HG02973 (cell line): ENCODE measurements around the gene CREB1.

ENCODE experiments used
- ATAC-seq: cut with Tn5 transposase; IDR thresholded peaks from one replicate; pipeline ENCODE4 v1.9.1; 2021; ENCODE audit warnings: moderate library complexity; ENCODE audit not compliant: unreplicated experiment

CREB1 gene

DNA sequence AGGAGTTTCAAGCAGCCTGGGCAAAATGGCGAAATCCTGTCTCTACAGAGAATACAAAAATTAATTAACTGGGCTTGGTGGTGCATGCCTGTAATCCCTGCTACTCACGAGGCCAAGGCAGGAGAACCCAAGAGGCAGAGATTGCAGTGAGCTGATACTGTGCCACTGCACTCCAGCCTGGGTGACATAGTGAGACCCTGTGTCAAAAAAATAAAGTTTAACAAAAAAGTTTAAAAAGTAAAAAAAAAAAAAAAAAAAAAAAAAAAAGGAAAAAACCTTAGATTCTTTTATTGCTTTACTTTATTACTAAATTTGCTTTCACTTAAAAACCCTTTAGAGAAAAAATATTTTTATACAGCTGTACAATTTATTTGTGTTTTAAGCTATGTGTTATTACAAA is 10.7 kb downstream of the CREB1 start:
- no peak for ATAC-seq

DNA sequence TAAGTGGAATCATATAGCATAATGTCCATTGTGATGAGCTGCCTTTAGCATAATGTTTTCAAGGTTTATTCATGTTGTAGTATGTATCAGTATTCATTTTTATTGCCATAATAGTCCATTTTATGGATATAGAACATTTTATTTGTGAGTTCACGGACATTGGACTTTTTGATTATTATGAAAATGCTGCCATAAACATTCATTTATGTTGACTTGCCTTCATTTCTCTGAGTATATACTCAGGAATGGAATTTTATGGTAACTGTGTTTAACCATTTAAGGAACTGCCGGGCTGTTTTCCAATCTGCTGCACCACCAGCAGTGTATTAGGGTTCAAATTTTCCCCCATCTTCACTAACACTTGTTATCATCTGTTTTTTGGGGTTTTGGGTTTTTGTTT is 12.2 kb downstream of the CREB1 start:
- ATAC-seq = no peak

DNA sequence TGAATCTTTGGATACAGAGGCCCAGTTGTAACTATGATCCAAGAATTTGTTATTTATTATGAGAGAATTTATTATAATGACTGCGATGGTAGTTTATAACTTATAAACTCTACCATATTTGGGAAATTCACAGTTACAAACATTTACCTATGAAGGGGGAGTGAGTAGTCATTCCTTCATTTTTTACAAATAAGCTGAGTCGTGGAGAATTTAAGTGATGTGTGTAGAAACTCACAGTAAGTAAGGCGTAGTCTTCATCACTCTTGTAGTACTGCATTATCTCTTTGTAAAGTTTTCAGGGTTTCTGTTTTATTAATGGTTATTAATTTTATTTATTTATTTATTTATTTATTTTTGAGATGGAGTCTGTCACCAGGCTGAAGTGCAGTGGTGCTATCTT is 13.5 kb downstream of the CREB1 start:
- no peak for ATAC-seq

DNA sequence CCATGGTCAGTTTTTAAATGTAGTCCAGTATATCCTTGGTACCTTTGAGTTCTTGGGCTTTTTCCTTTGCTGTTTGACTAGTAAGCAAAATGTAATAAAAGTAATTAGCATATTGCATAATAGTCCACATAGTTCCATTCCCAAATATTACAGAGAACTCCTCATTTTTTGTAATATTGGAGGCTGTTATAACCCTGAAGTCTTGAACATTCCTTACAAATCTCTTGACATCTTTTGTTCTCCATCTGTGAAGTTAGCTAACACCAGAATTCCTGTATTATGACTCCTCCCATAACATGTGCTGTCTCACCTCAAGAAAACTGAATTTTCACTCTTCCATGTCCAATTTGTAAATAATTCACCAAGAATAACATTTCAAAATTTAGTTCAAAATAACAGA is 17.1 kb downstream of the CREB1 start:
- ATAC-seq = no peak

DNA sequence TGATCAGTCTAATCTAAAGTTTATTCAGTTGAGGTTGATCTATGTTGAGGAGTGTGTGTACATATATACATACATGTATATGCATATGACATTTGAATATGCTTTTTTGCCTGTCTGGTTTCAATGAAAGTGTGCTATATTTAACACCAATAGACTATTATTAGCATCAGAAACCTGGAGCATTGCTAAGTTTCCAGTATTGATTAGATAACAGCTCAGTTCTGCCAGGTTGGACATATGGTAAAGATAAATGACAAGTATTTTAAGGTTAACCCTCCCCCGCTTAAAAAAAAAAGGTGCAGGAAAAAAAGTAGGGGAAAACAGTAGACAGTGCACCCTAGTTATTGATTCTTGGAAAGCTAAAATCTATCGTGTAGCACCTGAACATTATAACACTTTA is 19.4 kb downstream of the CREB1 start:
- no peak for ATAC-seq

DNA sequence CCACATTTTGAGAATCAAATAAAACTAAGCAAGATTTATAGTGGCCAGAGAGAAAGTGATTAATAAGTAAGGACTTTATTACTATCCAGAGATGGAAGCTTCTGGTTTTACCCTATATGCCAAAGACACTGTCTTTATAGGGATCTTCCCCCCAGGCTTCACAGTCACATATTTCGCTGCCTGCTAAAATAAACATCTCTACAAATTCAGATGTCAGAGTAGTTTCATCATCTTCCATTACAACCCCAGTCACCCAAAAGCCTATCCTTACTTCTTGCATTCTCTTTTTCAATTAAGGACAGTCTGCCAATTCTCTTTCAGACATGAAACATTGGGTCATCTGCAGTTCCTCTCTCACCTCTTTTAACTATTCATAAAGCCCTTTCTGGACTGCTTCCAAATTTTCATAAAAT is 28.3 kb downstream of the CREB1 start:
- ATAC-seq = no peak

DNA sequence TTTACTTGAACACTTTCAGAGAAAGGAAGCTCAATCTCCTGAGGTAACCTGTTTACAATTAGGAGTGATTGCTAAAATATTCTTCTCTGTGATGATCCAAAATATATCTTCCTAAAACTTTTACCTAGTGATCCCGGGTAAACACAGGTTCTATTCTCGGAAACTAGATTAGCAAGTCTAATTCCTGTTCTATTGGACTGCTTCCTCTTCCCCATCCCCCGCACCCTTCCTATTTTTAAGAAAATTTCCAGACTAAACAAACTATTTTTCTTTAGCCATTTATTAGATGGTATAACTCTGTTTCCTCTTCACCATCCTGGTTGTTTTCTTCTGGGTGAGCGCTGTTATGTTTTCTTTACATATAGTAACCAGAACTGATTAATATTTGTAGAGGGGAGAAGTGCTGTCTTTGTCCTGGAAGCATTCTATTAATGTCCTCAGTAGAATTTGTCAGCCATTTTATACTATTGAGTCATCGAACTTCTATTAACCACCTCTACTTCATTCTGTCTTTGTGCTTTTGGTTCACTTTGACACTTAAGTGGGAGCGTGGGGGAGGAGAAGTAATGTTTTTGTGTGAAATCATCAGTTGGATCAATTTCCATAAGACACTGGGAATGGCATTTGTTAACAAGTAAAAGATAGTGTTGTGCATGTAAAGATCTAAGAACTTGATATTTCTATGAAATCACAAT is 31.8 kb downstream of the CREB1 start:
- no peak for ATAC-seq

DNA sequence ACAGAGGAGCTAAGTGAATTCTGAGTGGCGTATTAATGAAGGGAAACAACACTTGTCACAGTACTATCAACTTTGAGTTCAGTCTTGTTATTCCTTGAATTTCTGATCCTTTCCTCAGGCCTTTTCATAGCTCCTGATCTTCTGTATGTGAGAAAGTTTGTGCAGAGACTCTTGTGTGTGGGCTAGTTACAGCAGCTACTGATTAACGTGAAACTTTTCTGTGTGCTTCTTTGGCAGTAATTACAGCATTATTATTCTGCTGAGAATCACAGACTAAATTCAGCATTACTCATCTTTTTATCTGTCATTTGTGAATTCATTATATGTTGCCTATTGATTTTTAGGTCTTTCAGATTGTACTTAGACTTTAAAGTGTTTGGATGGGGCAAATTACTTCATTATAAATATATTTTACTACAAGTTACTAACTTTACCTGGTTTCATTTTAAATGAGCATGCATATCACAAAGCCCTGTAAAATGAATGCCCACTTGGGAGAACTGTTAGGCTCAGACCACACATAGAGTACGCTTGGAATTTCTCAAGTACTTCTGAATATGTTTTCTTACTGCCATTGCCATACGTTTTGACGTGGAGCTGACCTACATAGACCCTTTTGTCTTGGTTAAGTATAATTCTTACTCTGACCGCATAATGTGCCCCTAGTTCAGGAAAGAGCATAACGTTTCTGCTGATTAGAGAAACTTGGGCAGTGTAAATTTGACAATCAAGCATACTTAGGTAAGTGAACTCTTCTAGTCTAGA is 36.2 kb downstream of the CREB1 start:
- ATAC-seq = no peak

DNA sequence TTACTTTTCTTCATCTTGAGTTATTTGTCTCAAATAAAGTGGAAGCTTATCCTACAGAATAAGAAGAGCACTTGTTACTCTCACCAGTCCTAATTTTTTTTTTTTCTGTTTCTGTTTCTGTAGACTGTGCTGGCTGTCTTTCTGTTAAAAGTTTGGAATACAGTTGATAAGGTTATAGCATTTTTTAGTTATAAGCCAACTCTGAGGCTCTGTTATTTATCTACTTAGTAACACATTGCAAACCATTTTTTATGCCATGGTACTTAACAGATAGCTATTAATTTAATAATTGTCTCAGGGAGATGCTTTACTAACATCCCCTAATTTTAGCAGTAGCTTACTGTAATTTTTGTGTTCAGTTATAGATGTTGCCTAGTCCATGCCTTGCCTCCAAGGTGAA is 37.9 kb downstream of the CREB1 start:
- no peak for ATAC-seq

DNA sequence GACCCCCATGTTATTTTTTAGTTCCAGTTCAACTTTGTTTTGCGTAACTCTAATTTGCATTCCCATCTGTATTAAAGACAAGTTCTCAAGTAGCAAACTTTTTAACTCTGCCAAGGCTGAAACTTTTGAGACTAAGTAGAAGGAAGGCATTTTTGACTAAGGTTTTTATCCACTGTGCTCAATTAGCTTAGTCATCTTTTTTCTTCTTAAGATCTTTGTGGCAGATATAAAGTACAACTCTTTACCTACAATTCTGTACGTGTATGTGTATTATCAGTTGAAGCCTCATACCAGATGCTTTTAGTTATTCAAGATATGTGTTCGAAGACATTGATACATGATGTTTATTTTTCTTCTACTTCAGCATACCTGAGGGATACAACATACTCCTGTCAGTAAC is 41.6 kb downstream of the CREB1 start:
- no peak for ATAC-seq

DNA sequence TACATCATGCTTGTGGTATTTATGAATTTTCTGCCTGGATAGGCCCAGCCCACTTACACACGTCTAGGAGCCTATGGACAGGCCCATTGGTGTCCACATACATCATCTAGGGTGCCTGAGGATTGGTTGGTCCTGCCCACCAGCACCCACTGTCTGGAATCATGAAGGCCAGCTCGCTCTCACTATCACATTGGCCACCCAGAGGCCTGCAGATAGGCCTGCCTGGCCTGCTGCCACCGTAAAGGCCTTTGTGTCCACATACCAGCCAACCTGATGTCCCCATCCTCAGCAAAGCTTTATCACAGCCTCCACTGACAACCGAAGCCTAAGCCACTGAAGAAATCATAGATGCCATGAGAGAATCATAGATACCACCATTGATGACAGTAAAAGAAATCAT is 55.2 kb downstream of the CREB1 start:
- no peak for ATAC-seq

DNA sequence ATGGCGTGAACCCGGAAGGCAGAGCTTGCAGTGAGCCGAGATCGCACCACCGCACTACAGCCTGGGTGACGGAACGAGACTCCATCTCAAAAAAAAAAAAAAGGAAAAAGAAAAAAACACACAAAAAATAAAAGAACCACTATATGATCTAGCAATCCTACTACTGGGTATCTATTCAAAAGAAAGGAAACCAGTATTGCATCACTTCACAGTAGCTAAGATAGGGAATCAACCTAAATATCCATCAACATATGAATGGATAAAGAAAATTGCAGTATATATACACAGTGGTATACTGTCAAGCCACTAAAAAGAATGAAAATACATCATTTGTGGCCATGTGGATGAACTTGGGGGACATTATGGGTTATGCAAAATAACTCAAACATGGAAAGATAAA is 57.5 kb downstream of the CREB1 start:
- ATAC-seq = no peak

DNA sequence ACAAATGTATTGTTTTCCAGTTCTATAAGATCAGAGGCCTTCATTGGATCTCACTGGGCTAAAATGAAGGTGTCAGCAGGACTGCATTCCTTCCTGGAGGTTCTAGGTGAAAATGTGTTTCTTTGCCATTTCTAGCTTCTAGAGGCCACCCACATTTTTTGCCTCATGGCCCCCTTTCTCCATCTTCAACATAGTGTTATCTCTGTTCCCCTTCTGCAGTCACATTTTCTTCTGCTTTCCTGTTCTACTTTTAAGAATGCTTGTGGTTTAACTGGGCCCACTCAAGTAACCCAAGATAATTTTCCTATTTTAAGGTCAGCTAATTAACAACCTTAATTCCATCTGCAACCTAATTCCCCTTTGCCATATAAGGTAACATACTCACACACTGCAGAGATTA is 59.4 kb downstream of the CREB1 start:
- no peak for ATAC-seq

DNA sequence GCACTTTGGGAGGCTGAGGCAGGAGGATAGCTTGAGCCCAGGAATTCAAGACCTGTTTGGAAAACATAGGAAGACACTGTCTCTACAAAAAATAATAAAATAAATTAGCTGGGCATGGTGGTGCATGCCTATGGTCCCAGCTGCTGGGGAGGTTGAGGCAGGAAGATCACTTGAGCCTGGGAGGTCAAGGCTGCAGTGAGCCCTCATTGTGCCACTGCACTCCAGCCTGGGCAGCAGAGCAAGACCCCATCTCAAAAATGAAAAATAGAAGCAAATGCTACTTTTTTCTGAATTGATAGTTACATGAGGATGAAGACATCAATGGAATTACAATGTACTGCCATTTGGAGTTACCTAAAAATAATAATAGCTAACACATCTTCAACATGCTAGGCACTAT is 63.5 kb downstream of the CREB1 start:
- no peak for ATAC-seq

DNA sequence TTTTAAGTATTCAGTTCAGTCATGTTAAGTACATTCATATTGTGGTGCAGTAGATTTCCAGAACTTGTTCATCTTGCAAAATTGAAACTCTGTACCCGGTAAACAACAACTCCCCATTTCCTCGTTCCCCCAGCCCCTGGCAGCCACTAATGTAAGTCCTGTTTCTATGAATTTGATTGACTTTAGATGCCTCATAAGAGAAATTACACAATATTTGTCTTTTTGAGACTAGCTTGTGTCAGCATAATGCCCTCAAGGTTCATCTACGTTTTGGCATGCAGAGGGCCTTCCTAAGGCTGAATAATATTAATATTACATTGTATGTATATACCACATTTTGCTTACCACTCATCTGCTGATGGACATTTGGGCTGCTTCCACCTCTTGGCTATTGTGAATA is 64.5 kb downstream of the CREB1 start:
- no peak for ATAC-seq

DNA sequence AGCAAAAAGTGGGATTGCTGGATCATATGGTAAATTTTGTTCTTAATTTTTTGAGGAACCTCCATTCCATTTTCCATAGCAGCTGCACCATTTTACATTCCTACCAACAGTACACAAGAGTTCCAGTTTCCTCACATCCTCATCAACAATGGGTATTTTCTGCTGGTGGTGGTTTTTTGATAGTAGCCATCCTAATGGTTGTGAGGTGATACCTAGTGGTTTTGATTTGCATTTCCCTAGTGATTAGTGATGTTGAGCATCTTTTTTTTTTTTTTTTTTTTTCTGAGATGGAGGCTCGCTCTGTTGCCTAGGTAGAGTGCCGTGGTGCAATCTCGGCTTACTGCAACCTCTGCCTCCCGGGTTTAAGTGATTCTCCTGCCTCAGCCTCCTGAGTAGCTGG is 65.0 kb downstream of the CREB1 start:
- no peak for ATAC-seq

DNA sequence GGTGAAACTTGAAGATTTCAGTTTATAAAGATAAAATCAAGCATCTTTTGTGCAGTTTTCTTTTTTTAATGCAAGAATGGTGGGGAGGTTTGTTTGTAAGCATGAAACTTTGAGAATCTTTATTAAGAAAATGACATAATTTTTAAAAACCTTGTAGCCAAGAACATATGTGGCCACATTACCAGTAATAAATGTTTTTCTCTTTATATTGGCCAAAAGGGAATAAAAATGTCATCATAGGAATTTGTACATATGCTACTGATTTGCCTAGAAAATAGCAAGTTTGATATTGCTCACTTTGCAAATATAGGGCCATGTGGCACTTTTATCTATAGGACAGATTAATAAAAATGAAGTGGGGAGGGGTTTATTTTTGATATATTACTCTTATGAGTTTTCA is 69.9 kb downstream of the CREB1 start:
- no peak for ATAC-seq

DNA sequence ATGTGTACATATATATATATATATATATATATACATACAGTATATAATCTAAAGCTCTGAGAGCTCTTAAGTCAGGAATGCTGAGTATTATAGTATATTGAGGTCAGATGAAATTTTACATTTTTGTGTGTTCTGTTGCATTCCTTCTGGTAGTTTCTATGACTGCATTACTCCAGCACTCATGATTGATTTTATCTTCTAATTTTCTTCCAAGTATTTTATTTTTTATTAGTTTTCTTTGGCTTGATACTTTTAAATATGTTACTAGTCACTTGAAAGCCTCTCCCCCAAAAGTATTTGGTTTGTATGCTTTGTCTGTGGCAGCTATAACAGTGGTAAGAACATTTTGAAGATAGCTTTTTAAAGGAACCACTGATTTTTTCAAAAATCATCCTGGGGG is 70.5 kb downstream of the CREB1 start:
- no peak for ATAC-seq

DNA sequence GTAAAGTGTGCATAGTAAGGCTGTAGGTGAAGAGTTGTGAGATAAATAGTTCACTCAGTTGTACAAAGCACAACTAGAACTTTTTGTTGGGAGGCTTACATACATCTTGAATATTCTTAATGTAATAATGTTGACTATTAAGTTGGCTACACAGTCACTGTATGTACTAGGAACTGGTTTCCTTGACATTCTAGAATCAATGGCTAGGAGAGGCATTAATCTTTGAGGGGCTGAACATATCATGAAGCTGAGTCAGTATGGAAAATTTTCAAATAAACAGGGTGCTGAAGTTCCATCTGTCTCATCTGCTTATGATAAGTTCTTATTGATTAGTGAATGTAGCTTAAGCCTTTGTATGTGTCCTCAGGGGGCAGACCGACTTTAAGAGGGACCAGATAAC is 72.0 kb downstream of the CREB1 start:
- no peak for ATAC-seq

DNA sequence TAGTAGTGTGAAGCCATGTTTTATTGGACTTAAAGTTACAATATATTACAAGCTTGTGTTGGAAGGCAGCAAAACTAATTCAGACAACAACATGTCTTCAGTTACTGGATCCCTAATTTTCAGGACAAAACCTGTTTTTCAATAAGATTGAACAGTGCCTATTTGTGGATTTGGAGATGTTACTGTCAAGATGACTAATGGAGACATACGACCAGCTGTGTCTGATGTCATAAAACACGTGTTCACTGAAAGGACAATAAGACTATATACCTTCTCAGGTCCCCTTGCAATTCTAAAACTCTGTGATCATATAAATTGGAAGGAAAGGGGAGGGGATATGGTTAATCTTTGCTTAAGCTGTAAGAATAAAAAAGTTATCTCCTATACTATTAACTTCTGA is 73.7 kb downstream of the CREB1 start:
- no peak for ATAC-seq

DNA sequence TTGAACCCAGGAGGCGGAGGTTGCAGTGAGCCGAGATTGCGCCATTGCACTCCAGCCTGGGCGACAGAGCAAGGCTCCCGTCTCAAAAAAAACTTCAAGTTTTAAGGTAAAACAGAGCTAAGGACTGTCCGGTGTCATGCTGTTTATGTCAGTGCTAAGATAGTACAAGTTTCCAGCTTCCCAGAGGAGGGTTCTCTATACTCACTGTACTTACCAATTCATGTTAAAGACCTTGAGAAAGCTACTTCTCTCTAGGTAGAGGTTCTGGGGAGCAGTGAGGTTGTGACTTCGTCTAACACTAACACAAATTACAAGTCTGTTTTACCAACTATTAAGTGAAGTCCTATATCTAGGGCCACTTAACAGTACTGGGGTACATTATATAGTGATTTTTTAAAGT is 76.6 kb downstream of the CREB1 start:
- no peak for ATAC-seq

DNA sequence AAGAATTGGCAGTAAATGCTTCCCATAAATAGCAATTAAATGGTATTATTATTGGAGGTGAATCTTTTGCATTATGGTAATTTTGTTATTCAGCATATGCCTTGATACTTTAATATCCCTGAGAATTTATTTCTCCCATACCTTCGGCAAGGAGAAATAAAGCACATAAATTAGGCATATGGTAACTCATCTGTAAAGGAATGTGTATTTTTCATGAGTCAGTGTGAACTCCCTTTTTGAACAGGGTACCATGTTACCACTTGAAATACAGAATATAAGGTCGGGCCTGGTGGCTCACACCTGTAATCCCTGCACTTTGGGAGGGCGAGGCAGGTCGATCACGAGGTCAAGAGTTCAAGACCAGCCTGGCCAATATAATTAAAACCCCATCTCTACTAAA is 77.1 kb downstream of the CREB1 start:
- no peak for ATAC-seq

DNA sequence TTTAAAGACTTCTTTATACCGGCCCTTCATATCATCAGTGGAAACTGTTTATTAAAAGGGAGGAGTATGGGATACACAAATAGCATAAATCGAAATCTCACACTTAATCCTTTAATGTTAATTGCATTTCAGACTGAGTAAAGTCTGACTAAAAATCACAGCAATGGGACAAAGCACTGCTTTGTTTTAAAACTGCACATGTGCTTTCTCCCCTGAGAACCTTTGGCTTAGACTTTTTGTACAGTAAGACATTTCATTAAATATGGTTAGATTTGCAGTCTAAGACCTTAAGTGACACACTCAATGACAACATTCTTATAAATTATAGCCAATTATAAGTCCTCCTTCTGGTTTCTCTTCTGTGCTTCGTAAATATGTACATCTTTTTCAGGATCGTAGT is 83.0 kb downstream of the CREB1 start:
- ATAC-seq = no peak
